Erythroblast (primary cell): ENCODE results near the gene AP2A2.

Experiments
- GATA1 ChIP-seq: IDR thresholded peaks from 2 replicates; pipeline ENCODE4 v1.6.1; 2011; ENCODE audit warnings: low read depth, mild to moderate bottlenecking, control low read depth, low read length, moderate library complexity
- POLR2A ChIP-seq: IDR thresholded peaks from 2 replicates; pipeline ENCODE4 v1.6.1; 2011; ENCODE audit warnings: mild to moderate bottlenecking, low read length

DNA sequence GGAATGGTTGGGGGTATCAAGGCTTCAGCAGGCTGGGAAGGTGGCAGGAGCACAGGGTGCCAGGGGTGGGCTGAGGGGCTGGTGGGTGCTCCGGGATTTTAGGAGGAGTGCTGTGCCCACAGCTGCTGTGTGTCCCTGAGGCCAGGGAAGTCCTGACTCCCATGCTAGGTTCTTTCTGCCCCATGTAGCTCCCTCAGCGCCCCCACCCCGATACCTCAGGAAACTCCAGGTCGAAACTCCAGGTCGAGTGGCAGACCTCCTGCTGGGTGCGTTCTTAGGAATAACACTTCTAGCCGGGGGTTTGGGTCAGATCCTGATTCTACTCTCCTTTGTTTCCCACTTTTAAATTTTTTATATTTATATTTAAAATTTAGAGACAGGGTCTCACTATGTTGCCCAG, 8.3 kb downstream of the AP2A2 start:
- TF ChIP-seq POLR2A, result no peak
- TF ChIP-seq GATA1, result no peak
